ENCODE results near the gene NLRC5. TPM values are rescaled to one million over a fixed set of nuclear protein-coding genes. Genes with fewer than 3 reads are reported as not detected.
"Not testable (repeated sequence)": the region's sequence is repeated elsewhere in the genome, so short reads cannot be mapped to it uniquely, and the experiment has no call there.

NLRC5 gene
- total RNA-seq, 4 donors from 2014 or later, result 14.9 to 77.0 (median 23.9) TPM

GRCh38 chr16:57107321-57107922 is 118.1 kb downstream of the NLRC5 start:
- H3K27ac ChIP-seq, result no peak overlapping the region
- H3K9me3 ChIP-seq, result no peaks in the 10 kb centered on the region
- TF ChIP-seq POLR2A (IDR thresholded peaks at IDR 0.05) (no peak), CTCF (IDR thresholded peaks at IDR 0.05) (no peak)
- no peaks in the 10 kb centered on the region for H3K27me3 ChIP-seq
- intact Hi-C loops (cut with DNase I; ENCODE audit: low total_unique reads), result no loop called here
- no peak overlapping the region for H3K4me3 ChIP-seq
- H3K4me1 ChIP-seq, result no peaks in the 10 kb centered on the region
- no peak for DNase-seq
- no peaks in the 10 kb centered on the region for H3K36me3 ChIP-seq

- no peak for DNase-seq
- intact Hi-C loops (cut with DNase I; ENCODE audit: low total_unique reads), result no loop called here
- Histone ChIP-seq H3K27me3 (no peaks in the 10 kb centered on the region), H3K36me3 (no peaks in the 10 kb centered on the region), H3K4me1 (no peaks in the 10 kb centered on the region), H3K9me3 (no peaks in the 10 kb centered on the region), H3K27ac (no peak overlapping the region), H3K4me3 (no peak overlapping the region)
- TF ChIP-seq POLR2A (IDR thresholded peaks at IDR 0.05) (no peak), CTCF (IDR thresholded peaks at IDR 0.05) (no peak)
Observed at GRCh38 chr16:57108432-57108831, 119.1 kb downstream of the NLRC5 start.

GRCh38 chr16:57109259-57110105 is 120.1 kb downstream of the NLRC5 start:
- DNase-seq; H3K9me3 ChIP-seq; H3K27ac ChIP-seq; H3K4me3 ChIP-seq; H3K27me3 ChIP-seq; intact Hi-C loops (cut with DNase I; ENCODE audit: low total_unique reads); H3K36me3 ChIP-seq; H3K4me1 ChIP-seq: not testable (repeated sequence)

GRCh38 chr16:57110937-57111336 is 121.6 kb downstream of the NLRC5 start:
- H3K27ac ChIP-seq, result no peak overlapping the region
- H3K4me3 ChIP-seq, result no peak overlapping the region
- H3K9me3 ChIP-seq, result no peaks in the 10 kb centered on the region
- H3K27me3 ChIP-seq, result no peaks in the 10 kb centered on the region
- H3K36me3 ChIP-seq, result no peaks in the 10 kb centered on the region
- TF ChIP-seq POLR2A (IDR thresholded peaks at IDR 0.05), result no peak
- no peak for TF ChIP-seq CTCF (IDR thresholded peaks at IDR 0.05)
- no peak for DNase-seq
- intact Hi-C loops (cut with DNase I; ENCODE audit: low total_unique reads), result no loop called here
- peaks cover 0 to 7% of the 10 kb centered on the region in 2 donors for H3K4me1 ChIP-seq

- Histone ChIP-seq H3K36me3 (no peaks in the 10 kb centered on the region), H3K4me1 (peaks cover 0 to 7% of the 10 kb centered on the region in 2 donors), H3K4me3 (no peak overlapping the region), H3K27me3 (no peaks in the 10 kb centered on the region), H3K9me3 (no peaks in the 10 kb centered on the region), H3K27ac (no peak overlapping the region)
- TF ChIP-seq POLR2A (IDR thresholded peaks at IDR 0.05) (no peak), CTCF (IDR thresholded peaks at IDR 0.05) (no peak)
- no peak for DNase-seq
- intact Hi-C loops (cut with DNase I; ENCODE audit: low total_unique reads), result no loop called here
Observed at GRCh38 chr16:57111420-57111819, 122.1 kb downstream of the NLRC5 start.
